CD4-positive, alpha-beta T cell treated with Interleukin-17A for 1 hour (primary cell): ENCODE measurements around the gene PREX1.

Experiments
- DNase-seq: peaks from one replicate; pipeline ENCODE4 v3.0.0-alpha.2; 2020

Gene PREX1

DNA sequence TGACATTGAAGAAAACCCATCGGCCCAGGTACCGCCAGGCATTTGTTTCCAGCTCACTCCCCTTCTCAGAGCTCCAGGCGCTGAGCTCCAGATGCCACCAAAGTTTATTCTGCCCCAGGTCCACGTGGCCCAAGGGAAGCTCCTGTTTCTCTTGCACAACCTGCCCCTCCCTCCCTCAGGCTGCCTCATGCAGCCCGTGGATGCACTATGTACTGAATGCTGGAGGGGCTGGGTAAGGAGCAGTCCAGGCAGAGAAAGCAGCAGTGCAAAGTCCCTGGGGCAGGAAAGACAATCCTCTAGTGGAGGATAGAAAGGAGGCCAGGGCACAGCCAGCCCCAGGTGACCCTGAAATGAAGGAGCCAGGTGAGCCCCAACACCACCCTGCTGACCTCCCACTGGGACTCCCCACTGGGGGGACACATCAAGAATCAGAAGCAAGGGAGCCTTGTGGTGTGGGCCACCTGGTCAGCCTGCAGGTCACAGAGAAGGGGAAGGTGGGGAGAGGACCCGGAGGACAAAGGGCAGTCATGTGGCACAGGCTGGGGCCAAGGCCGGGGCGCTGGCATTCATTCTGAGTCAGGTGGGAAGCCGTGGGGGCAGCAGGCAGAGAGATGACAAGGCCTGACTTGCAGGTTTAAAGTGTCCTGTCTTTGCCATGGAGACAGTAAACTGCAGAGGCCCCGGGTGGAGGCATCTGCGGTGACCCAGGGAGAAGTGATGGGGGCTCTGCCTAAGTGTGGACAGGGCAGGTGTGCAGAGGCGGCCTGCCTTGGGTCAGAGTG lies 230.1 kb downstream of the PREX1 start:
- DNase-seq, result no peak

DNA sequence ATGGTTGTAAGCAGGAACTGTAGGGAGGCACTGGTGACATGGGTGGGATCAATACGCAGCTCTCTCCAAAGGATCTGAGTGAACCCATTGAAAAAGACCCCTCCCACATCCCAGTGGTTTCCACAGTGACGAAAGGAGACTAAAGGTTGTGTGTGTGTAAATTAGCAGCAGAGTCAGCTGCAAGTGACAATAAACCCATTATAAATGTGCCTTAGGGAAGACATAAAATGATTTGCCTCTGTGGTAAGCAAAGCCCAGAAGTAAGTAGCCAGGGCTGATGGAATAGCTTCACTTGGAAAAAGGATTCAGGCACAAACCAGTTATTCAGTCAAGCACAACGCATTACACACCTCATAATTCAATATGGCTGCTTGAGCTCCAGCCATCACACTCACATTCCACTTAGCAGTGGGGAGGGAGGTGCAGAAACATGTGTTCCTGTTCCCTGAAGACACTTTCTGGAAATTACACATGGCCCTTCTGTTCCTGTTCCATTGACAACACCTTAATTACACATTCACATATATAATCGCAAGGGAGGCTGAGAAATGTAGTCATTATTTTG lies 231.4 kb downstream of the PREX1 start:
- no peak for DNase-seq

DNA sequence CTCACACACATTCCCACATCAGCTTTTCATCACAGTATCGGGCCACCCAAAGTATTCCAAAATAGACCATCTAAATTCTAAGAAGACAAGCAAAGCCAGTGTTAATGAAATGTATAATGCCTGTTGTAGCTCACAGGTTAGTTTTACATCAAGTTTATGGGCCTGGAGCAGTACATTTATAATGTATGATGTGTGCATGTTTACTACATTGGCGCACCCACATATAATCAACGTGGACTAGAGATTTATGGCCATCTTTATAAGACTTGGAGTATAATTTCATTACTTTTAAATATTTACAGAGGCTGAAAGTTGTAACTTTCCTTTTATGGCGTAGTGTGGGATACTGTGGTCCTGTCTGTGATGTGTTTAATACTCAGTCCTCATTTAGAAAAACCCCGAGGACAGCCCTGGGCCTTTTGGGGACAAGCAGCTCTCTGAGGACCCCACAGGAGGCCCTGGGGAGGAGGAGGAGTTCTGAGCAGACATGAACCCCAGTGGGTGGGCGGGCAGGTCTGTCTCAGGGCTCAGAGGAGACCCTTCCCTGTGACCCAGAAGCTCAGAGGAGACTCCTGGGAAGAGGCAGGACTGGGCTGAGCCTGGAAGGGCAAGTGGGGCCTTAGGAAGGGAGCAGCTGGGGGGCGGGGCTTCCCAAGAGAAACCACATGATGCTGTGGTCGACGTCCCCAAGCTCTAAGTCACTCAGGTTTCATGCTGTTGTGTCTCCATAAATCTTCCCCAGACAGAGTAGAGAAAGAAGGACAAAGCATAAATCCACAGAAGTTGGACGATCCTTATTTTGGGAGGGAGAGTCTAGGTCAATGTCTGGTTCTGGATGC lies 232.1 kb downstream of the PREX1 start:
- DNase-seq, result no peak

DNA sequence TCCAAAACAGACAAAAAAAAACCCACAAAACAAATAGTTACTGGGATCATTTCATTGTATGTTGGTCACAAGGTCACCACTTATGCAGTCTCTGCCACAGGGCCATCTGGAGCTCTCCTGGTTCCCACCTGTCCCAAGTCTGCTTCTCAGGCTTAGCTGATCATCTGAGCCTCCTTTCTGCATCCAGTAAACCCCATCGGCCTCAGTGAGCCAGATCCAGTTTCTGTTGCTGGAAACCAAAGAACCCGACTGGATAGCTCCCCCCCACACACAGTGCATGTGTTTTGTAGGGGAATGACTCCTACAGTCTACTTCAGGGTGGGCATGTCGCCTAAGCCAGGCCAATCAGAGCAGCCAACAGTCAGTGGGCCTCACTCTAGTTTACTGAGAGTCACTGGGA lies 233.3 kb downstream of the PREX1 start:
- no peak for DNase-seq

DNA sequence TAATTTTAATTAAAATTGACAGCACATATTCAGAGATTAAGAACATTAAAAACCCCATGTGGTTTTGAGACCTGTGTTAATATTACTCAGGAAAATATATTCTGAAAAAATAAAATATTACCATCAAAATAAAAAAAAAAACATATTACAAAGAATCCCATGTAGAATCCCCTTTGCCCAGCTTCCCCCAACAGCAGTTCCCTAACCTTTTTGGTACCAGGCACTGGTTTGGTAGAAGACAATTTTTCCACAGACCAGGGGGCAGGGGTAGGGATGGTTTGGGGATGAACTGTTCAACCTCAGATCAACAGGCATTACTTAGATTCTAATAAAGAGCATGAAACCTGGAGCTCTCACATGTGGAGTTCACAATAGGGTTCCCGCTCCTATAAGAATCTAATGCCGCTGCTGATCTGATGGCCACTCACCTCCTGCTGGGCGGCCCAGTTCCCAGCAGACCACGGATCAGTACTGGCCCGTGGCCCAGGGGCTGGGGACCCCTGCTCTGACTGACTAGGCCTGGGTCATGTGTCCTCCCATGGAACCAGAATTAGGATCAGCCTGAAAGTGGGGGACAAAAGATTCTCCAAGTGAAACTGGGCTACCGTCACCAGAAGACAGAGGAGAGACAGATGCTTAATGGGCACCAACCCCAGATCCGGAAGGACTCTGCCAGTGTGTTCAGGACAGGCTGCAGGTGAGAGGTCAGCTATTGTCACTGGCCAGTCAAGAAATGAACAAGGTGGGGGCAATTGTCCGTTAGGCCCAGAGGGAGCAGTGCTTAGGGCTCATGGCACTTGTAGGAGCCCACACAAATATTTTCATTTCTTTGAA lies 235.5 kb downstream of the PREX1 start:
- no peak for DNase-seq

DNA sequence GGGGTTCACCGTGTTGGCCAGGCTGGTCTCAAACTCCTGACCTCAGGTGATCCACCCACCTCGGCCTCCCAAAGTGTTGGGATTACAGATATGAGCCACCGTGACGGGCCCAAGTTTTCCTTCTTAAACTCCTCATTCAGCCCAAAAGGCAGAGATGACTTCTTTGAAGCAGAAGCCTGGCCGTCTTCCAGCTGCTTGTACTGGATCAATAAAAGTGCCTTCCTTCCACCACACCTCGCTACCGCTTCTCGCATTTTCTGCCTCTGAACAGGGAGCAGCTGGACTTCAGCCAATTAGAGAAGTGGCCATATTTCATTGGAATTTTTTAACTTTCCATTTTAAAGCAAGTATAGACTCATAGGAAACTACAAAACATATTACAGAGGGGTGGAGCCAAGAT lies 241.1 kb downstream of the PREX1 start:
- no peak for DNase-seq

DNA sequence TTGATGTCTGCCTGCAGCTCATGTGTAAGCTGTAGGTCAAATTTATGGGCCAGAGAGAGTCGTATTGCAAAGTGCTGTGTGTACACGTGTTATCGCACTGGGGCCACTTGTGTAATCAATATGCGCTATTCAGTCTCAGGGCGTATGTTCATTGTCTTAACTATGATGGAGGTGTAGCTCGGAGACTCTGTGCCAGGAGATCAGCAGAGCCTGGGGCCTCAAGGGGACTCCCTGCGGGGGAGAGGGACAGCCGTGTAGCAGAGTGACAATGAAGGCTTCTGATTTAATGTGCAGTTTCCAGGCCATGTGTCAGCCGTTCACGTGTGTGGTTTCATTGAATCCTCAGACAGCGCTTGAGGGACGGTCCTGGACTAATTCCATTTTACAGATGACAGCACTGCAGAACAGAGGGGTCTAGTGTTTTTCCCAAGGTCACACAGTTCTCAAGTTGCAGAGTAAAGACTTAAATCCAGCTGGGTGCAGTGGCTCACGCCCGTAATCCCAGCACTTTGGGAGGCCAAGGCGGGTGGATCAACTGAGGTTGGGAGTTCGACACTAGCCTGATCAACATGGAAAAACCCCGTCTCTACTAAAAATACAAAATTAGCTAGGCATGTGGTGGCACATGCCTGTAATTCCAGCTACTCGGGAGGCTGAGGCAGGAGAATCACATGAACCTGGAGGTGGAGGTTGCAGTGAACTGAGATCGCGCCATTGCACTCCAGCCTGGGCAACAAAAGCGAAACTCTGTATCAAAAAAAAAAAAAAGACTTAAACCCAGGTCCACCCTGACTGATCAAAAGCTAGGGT lies 242.5 kb downstream of the PREX1 start:
- no peak for DNase-seq

DNA sequence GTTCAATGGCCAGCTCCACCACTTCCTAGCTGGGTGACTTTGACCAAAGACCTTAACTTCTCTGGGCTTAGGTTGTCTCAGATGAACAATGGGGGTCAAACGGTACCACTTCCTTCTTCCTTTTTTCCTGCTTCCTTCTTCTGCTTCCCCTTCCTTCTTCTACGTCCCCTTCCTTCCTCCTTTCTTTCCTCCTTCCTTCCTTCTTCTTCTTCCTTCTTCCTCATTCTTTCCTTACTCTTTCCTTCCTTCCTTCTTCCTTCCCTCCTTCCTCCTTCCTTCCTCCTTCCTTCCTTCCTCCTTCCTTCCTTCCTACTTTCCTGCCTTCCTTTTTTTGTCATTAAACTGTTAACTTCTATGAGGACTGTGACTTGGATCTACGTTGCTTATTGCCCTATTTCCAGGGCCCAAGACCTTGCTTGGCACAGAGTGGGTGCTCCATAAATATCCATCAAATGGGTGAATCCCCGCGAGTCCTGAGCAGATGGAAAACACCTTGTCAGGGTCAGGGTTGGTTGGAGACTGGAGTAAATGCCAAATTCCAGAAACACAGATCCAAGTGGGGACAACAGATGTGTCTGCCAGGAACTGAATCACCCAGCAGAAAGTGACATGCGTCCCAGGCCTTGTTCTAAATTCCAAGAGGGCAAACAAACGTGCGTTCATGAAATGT lies 243.3 kb downstream of the PREX1 start:
- no peak for DNase-seq

DNA sequence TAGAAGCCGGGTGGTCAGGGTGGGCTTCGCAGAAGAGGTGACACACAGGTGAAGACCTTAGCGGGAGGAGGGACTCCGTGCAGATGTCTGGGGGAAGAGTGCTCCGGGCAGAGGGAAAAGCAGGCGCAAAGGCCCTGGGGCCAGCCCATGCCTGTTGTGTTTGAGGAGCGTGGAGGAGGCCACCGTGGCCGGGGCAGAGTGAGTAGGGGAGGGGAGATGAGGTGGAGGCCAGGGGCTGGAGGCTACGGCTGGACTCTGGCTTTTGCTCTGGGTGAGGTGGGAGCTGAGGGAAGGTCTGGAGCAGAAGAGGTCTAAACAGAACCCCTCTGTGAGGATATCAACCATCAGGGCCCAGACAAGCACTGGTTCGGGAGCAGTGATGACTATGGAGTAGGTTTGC lies 244.0 kb downstream of the PREX1 start:
- DNase-seq, result no peak

DNA sequence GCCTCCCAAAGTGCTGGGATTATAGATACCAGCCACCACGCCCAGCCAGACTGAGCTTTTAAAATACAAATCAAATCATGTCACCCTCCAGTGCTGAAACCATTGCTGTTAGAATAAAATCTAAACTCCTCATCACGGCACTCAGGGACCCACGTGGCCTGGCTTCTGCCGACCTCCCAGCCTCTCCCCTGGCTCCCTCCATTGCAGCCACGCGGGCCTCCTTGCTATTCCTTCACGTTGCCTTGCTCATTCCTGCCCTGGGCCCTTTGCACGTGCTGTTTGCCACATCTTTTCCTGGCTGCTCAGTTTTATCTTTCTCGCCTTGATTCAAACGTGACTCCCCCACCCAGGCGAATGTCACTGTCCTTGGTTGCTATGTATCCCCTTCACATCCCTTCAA lies 244.6 kb downstream of the PREX1 start:
- DNase-seq, result no peak

DNA sequence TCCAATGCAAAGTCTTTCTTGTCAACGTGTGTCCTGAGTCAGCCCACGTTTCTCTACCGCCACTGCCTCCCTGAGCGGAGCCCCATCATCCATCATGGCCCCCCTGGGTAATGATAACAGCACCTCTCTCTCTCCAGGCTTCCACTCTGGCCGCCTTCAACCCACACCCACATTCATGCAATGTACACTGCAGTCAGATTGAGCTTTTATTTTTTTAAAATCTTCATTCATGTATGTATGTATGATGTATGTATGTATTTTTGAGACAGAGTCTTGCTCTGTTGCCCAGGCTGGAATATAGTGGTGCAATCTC lies 245.2 kb downstream of the PREX1 start:
- DNase-seq, result no peak

DNA sequence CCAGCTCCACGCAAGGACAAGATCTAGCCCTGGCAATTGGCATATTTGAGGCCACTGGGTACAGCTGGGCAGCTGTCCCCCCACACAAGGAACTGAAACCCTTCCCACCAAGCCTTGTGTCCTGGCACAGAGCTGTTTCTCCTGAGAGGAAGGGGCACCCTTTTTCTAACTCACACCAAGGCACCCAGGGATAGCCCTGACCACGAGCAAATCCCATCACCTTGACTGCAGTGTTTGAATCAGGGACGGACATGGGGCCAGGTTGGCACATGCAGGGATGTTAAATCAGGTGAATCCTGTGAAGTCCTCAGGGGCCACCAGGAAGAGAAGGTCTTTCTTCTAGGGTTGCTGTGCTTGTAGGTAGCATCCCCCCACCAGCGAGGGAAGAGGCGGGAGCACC lies 246.6 kb downstream of the PREX1 start:
- DNase-seq, result no peak

DNA sequence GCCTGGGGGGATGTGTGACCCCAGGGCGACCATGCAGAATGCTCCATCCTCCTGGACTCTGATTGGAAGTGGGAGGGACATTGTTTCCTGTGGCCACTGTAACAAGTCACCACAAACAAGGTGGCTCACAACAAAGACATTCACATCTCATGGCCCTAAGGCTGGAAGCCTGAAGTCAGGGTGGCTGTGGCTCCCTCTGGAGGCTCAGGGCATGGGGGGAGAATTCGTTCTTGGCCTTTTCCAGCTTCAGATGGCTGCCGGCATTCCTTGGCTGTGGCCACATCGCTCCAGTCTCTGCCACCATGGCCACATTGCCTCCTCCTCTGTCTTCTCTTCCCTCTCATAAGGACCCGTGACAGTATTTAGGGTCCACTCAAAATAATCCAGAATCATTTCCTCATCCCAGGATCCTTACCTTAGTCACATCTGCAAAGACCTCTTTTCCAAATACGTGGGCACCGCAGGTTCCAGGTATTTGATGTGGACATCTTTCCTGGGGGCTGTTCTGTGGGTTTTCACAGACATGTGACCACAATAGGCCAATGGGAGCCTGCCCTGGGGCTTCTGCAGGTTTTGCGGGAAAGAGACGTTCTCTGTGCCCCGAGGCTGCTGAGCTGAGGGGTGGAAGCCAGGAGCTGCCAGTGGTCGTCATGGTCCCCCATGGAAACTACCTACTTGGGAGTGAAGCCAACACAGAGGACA lies 249.3 kb downstream of the PREX1 start:
- DNase-seq, result no peak

DNA sequence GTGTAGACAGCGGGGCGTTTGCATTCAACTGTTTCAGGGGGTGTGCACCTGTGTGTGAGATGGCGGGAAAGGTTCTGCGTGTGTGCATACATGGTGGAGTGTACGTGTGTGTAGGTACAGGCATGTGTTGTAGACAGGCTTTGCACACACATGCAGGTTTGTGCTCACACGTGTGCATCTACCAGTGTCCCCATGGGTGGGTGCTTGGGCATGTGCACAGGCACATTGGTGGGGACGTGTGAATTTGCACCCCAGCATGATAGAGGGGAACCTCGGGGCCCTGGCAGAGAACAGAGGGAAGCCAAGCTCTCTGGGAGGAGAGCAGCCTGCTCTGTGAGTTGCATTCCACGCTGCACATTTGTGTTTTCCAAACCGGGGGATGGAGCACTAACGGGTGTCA lies 250.2 kb downstream of the PREX1 start:
- no peak for DNase-seq

DNA sequence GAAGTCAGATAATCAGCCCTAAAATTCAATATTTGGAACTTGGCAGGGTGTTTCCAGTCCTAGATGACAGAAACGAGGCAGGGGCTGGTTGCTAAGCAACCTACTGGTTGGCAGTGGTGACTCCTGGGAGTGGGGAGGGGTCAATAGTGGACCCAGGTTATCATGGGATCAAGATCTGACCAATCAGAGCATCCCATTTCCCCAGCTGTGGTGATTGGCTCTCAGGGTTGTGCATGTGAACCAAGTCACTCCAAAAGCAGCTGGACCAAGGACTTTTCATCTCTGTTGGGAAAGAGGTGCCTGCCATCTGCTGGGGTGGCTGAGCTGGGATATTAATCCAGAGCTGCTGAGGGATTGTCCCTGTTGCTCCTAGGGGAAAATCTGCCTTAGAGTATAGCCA lies 253.4 kb downstream of the PREX1 start:
- DNase-seq, result no peak
